Gastrocnemius medialis (tissue), 4 donors: ENCODE measurements around the gene PRPSAP2. TPM values are rescaled to one million over a fixed set of nuclear protein-coding genes. Genes with fewer than 3 reads are reported as not detected.

Experiments
- ATAC-seq, 2 donors: fragments of 150-250 bp; one replicate each; pipeline ENCODE4 v1.9.1; 2016
- DNase-seq, 2 donors: peaks; one replicate each; pipeline ENCODE4 v3.0.0-alpha.2; 2019
- H3K27ac ChIP-seq, 4 donors: fragments of 200-600 bp; sonication (generic); 1 replicate in 1 of 4; 2 replicates in 3 of 4; pipeline ENCODE4 v1.5.1; 2016 to 2018; ENCODE audit warnings: mild to moderate bottlenecking in 2 of 4, moderate library complexity in 1 of 4
- H3K27me3 ChIP-seq, 3 donors: fragments of 200-600 bp; sonication (generic) in 2 of 3; 1 replicate in 1 of 3; 2 replicates in 2 of 3; pipeline versions ENCODE4 v1.5.1 to v1.6.0; 2016 to 2019; ENCODE audit warnings: mild to moderate bottlenecking in 1 of 3, moderate library complexity in 1 of 3
- H3K36me3 ChIP-seq, 2 donors: fragments of 200-600 bp; sonication (generic) in 1 of 2; one replicate each; pipeline ENCODE4 v1.5.1; 2017 to 2018
- H3K4me1 ChIP-seq, 2 donors: fragments of 200-600 bp; sonication (generic) in 1 of 2; one replicate each; pipeline ENCODE4 v1.5.1; 2016 to 2017; ENCODE audit warnings: mild to moderate bottlenecking in 2 of 2
- H3K4me3 ChIP-seq, 4 donors: fragments of 200-600 bp; sonication (generic) in 3 of 4; 1 replicate in 1 of 4; 2 replicates in 3 of 4; pipeline ENCODE4 v1.5.1; 2016 to 2019; ENCODE audit warnings: mild to moderate bottlenecking in 2 of 4
- H3K9me3 ChIP-seq, 3 donors: fragments of 200-600 bp; sonication (generic) in 2 of 3; 1 replicate in 1 of 3; 2 replicates in 2 of 3; pipeline ENCODE4 v1.5.1; 2016 to 2019
- CTCF ChIP-seq, 5 experiments: fragments of 450-650 bp in 3 of 5; fragments of 200-600 bp in 2 of 5; sonication (generic) in 2 of 5; IDR thresholded peaks in 4 of 5; conservative IDR thresholded peaks in 1 of 5; 1 replicate in 4 of 5; 2 replicates in 1 of 5; pipeline ENCODE4 v1.5.1; 2016 to 2019; ENCODE audit warnings: antibody characterized with exemption in 5 of 5, mild to moderate bottlenecking in 3 of 5, moderate library complexity in 3 of 5
- POLR2A ChIP-seq, 2 donors: fragments of 450-650 bp; IDR thresholded peaks; one replicate each; pipeline ENCODE4 v1.6.1; 2017; ENCODE audit warnings: antibody characterized with exemption in 2 of 2, mild to moderate bottlenecking in 2 of 2, moderate library complexity in 2 of 2
- in situ Hi-C, 4 donors: fragments of 200-750 bp; cut with MboI; loops; one replicate each; pipeline versions ENCODE4 v1.15.0 to v1.8.0; 2017; ENCODE audit warnings: low sequenced_read_pairs in 4 of 4
- intact Hi-C: fragments of 100-400 bp; cut with DNase I; formaldehyde crosslinking; loops from one replicate; pipeline ENCODE4 v1.15.1; 2023; ENCODE audit warnings: low total_unique reads
- total RNA-seq, 4 donors: library from RNA; depleted of rRNA; stranded (reverse); fragments of >200 nt; gene quantifications; one replicate each; pipeline versions ENCODE4 v1.1.0 to v1.2.3, GENCODE V29; 2016

The PRPSAP2 gene
- total RNA-seq, 4 donors from 2014 or later = 7.9 to 15.8 (median 10.3) TPM

- no peak overlapping the region for H3K4me3 ChIP-seq
- no peaks in the 10 kb centered on the region for H3K9me3 ChIP-seq
- in situ Hi-C loops (loop anchor here in 1 of 4 donors (10.0 kb wide), 1 partner anchor 46 kb away; no protein-coding TSS in a partner anchor), intact Hi-C loops (loop anchor here (5.0 kb wide), 1 partner anchor 54 kb away; no protein-coding TSS in a partner anchor)
- no peak overlapping the region for H3K27ac ChIP-seq
- peaks cover 8 to 13% of the 10 kb centered on the region in 2 donors for H3K4me1 ChIP-seq
- no peaks in the 10 kb centered on the region for H3K27me3 ChIP-seq
- TF ChIP-seq CTCF (IDR thresholded peaks at IDR 0.05 in 4 of 5, conservative IDR thresholded peaks at IDR 0.05 in 1 of 5) (no peak), POLR2A (IDR thresholded peaks at IDR 0.05) (no peak)
- H3K36me3 ChIP-seq = no peaks in the 10 kb centered on the region
- ATAC-seq (no peak), DNase-seq (no peak)
These were observed 110.4 kb downstream of the PRPSAP2 start for GRCh38 chr17:18968345-18968744.

DNA sequence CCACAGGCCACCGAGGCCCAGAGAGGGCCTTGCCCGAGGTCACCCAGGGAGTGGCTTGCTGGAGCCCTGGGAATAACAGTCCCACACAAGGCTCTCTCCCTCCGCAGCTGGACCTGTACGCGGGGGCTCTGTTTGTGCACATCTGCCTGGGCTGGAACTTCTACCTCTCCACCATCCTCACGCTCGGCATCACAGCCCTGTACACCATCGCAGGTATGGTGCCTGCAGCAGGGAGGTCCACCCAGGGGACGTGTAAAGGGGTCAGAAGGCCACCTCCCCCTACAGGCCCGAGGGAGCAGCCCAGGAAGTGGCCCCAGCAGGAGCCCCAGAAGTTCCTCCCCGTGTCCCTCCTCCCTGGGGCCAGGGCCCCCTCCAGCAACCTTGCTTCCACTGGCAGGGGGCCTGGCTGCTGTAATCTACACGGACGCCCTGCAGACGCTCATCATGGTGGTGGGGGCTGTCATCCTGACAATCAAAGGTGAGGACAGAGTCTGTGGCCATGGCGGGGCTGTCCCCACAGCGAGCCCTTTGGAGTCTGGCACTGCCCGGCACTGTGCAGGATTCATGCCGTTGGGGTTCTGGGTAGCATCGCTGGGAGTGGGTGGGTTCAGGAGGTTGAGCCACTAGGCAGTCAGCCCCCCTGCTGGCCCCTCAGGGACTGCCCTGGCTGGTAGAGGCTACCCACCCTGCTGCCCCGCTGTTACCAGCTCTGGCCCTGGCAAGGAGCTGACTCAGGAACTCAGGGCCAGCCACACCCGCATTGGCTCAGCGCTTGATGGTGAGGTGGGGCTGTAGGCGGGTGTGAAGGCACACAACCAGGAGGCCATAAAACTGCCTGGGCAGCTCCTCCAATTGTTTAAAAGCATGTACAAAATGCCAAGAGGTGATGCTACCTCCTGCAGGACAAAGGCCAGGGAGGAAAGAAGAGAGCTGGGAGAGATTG lies 111.3 kb downstream of the PRPSAP2 start:
- DNase-seq (no peak), ATAC-seq (no peak)
- Histone ChIP-seq H3K4me3 (no peak overlapping the region), H3K27ac (no peak overlapping the region), H3K9me3 (no peaks in the 10 kb centered on the region), H3K36me3 (no peaks in the 10 kb centered on the region), H3K27me3 (no peaks in the 10 kb centered on the region), H3K4me1 (peaks cover 8 to 13% of the 10 kb centered on the region in 2 donors)
- intact Hi-C loops = loop anchor here (5.0 kb wide), 1 partner anchor 53 kb away; no protein-coding TSS in a partner anchor
- in situ Hi-C loops = loop anchor here in 1 of 4 donors (10.0 kb wide), 1 partner anchor 46 kb away; no protein-coding TSS in a partner anchor
- TF ChIP-seq CTCF (IDR thresholded peaks at IDR 0.05 in 4 of 5, conservative IDR thresholded peaks at IDR 0.05 in 1 of 5) = no peak
- no peak for TF ChIP-seq POLR2A (IDR thresholded peaks at IDR 0.05)

DNA sequence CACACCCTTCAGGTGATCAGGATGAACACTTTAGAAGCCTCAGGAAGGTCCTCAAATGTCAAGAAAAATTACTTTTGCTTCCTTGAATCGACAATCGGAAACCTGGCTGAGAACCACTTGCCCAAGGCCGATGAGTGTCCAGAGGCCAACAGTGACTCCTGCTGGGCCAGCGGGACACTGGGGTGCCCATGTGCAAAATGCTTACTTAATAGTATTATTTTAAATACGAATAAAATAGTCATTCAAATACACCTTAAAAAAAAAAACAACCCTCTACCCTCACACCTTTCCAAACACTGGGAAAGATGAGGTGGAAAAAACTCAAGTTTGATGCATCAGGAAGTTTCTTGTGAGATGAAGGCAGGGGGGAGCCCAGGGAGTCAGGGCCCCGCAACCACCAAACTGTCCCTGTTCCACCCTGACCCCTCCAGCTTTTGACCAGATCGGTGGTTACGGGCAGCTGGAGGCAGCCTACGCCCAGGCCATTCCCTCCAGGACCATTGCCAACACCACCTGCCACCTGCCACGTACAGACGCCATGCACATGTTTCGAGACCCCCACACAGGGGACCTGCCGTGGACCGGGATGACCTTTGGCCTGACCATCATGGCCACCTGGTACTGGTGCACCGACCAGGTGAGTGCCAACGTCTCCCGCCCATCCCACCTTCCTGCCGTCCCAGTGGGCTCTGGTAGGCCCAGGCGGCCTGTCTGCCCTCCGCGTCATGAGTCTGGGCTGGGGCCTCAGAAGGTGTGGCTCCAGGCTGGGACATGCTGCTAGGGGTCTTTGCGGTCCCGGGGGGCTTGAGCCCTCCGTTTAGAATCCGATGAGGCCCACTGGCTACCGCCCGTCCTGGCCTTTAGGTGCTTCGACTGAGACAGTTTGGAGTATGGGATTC lies 112.9 kb downstream of the PRPSAP2 start:
- Histone ChIP-seq H3K27me3 (no peaks in the 10 kb centered on the region), H3K27ac (no peak overlapping the region), H3K4me3 (no peak overlapping the region), H3K36me3 (no peaks in the 10 kb centered on the region), H3K9me3 (no peaks in the 10 kb centered on the region), H3K4me1 (peaks cover 8 to 13% of the 10 kb centered on the region in 2 donors)
- in situ Hi-C loops = no loop called here
- intact Hi-C loops = no loop called here
- DNase-seq (no peak), ATAC-seq (no peak)
- TF ChIP-seq CTCF (IDR thresholded peaks at IDR 0.05 in 4 of 5, conservative IDR thresholded peaks at IDR 0.05 in 1 of 5) = no peak
- no peak for TF ChIP-seq POLR2A (IDR thresholded peaks at IDR 0.05)

DNA sequence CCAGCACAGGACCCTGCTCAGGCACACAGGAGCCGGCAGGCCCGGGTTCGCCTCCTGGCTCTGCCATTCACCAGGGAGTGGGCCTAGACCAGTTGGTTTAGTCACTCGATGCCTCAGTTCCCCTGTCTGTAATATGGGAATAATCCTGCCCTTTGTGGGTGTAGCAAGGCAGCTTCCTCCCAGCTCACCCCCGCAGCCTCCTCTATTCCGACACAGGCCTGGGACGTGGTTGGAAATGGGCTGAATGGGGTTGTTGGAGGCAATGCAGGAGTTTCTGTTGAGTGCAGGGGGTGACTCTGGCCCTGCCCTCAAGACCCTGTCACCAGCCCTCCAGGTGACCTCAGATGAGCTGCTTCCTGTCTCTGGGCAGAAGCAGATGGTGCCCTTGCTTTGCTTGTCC lies 113.9 kb downstream of the PRPSAP2 start:
- DNase-seq (no peak), ATAC-seq (no peak)
- Histone ChIP-seq H3K4me3 (no peak overlapping the region), H3K9me3 (no peaks in the 10 kb centered on the region), H3K4me1 (peaks cover 8 to 13% of the 10 kb centered on the region in 2 donors), H3K36me3 (no peaks in the 10 kb centered on the region), H3K27ac (no peak overlapping the region), H3K27me3 (no peaks in the 10 kb centered on the region)
- intact Hi-C loops (no loop called here), in situ Hi-C loops (no loop called here)
- TF ChIP-seq POLR2A (IDR thresholded peaks at IDR 0.05) (no peak), CTCF (IDR thresholded peaks at IDR 0.05 in 4 of 5, conservative IDR thresholded peaks at IDR 0.05 in 1 of 5) (no peak)
